Immature natural killer cell (primary cell): ENCODE data around the gene MAGEF1. TPM values are rescaled to one million over a fixed set of nuclear protein-coding genes. Genes with fewer than 3 reads are reported as not detected.

Experiments used
- DNase-seq, 3 donors: peaks; one replicate each; pipeline ENCODE4 v3.0.0; 2022; ENCODE audit warnings: mixed read lengths in 1 of 3
- H3K27ac Mint-ChIP-seq, 6 donors: one replicate each; pipeline ENCODE4 v1.8.0; 2020; ENCODE audit warnings: mixed read lengths in 6 of 6, mild to moderate bottlenecking in 5 of 6, inconsistent platforms in 4 of 6, moderate library complexity in 3 of 6
- H3K27me3 Mint-ChIP-seq, 3 donors: one replicate each; pipeline ENCODE4 v1.8.0; 2020 to 2021; ENCODE audit warnings: low read depth in 3 of 3, mild to moderate bottlenecking in 3 of 3, mixed read lengths in 3 of 3, moderate library complexity in 3 of 3, inconsistent platforms in 1 of 3
- H3K36me3 Mint-ChIP-seq, 3 donors: one replicate each; pipeline ENCODE4 v1.8.0; 2020; ENCODE audit warnings: mixed read lengths in 3 of 3, inconsistent platforms in 2 of 3, mild to moderate bottlenecking in 2 of 3
- H3K4me1 Mint-ChIP-seq, 2 donors: one replicate each; pipeline ENCODE4 v1.8.0; 2020; ENCODE audit warnings: inconsistent platforms in 2 of 2, mild to moderate bottlenecking in 2 of 2, mixed read lengths in 2 of 2, moderate library complexity in 1 of 2
- H3K4me3 Mint-ChIP-seq, 5 donors: one replicate each; pipeline ENCODE4 v1.8.0; 2020; ENCODE audit warnings: mild to moderate bottlenecking in 5 of 5, mixed read lengths in 5 of 5, inconsistent platforms in 3 of 5, moderate library complexity in 3 of 5
- H3K9me3 Mint-ChIP-seq, 6 donors: one replicate each; pipeline ENCODE4 v1.8.0; 2020; ENCODE audit warnings: mild to moderate bottlenecking in 6 of 6, mixed read lengths in 6 of 6, inconsistent platforms in 4 of 6, moderate library complexity in 3 of 6
- polyA plus RNA-seq, 3 donors: library from polyadenylated mRNA; unstranded; fragments of 300-500 nt; fragmentation: Illumina TruSeq; gene quantifications; one replicate each; pipeline ENCODE4 v1.2.3, GENCODE V29; 2021

The MAGEF1 gene, protein sequence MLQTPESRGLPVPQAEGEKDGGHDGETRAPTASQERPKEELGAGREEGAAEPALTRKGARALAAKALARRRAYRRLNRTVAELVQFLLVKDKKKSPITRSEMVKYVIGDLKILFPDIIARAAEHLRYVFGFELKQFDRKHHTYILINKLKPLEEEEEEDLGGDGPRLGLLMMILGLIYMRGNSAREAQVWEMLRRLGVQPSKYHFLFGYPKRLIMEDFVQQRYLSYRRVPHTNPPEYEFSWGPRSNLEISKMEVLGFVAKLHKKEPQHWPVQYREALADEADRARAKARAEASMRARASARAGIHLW
- 10 to 100 TPM; 21.9 to 30.1 (median 22.6) TPM for polyA plus RNA-seq

DNA sequence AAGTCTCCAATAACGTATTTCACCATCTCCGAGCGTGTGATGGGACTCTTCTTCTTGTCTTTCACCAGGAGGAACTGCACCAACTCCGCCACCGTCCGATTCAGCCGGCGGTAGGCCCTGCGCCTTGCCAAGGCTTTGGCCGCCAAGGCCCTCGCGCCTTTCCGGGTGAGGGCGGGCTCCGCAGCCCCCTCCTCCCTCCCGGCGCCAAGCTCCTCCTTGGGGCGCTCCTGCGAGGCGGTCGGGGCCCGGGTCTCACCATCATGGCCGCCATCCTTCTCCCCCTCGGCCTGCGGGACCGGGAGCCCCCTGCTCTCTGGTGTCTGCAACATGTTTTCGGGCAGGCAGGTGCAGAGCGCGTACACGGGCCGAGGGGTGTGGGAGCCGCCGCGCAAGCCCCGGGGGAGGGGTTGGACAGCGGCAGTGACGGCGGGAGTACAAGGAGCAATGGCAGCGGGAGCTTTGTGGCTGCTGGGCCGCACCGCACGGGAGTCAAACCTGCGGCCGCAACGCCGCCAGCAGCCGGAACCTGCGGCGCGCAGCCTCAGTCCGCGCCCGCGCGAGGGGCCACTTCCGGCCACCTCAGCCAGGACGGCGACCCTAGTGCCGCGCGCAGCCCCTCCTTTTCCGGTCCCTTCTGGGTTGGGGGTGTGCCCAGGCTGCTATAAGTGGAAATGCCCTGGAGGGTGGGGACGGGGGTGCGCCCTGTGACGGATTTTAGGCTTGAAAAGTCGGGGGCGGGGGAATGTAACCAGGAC lies at the start of gene MAGEF1:
TSS of gene MAGEF1 (minus strand) at position 572 of the 755 bp plus-strand sequence. CDS start at position 329, 243 bp downstream.
- Mint-ChIP-seq H3K4me1 (peaks cover 30 to 34% of the 10 kb centered on the region in 2 donors), H3K9me3 (no peaks in the 10 kb centered on the region), H3K4me3 (peak within 1 kb of the TSS; percentile 88 to 95 (median 89)), H3K27me3 (peaks cover 0 to 10% (median 0%) of the 10 kb centered on the region in 3 donors), H3K36me3 (peaks cover 0 to 13% (median 7%) of the 10 kb centered on the region in 3 donors), H3K27ac (peak within 1 kb of the TSS; percentile 78 to 93 (median 86))
- DNase-seq, result peak; percentile 76 to 79 (median 77)

DNA sequence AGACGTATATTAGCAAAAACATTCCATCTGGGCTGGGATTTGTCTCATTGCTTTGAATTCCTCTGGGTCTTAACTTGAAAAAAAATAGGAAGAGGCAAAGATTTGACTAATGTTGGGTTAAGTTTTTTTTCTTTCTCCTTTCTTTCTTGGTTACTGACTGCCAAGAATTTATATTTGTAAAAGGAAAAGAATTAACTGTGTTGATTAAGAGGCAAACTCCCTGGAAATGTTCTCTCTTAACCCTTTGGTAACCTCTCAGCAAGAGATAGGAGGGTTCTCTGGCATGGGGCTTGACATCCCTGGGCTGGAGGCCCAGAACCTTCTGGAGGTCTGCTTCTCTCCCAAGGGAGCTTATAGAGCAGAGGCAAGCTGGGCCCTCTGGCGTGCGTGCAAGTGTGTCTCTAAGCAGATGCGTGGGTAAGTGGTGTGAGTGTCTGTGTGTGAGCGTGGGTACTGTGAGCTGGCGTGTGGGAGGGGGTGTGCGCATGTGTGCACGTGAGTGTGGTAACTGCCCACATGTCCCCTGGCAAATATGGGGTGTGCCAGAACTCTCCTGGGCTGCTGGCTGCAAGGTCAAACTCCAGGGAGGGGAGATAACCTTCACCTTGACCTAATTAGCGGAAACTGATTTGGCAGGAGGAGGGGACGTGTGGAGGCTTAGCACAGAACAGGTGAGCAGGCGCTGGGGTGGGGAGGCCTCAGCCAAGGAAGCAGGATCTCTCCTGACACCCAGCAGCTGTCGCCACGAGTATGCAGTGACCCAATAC lies 49.4 kb upstream of the MAGEF1 start:
- Mint-ChIP-seq H3K36me3 (no peaks in the 10 kb centered on the region), H3K9me3 (peaks cover 0 to 2% (median 0%) of the 10 kb centered on the region in 6 donors), H3K27me3 (peaks cover 1 to 7% (median 6%) of the 10 kb centered on the region in 3 donors), H3K4me3 (no peak overlapping the region), H3K4me1 (peaks cover 0 to 11% of the 10 kb centered on the region in 2 donors), H3K27ac (no peak overlapping the region)
- DNase-seq, result no peak

DNA sequence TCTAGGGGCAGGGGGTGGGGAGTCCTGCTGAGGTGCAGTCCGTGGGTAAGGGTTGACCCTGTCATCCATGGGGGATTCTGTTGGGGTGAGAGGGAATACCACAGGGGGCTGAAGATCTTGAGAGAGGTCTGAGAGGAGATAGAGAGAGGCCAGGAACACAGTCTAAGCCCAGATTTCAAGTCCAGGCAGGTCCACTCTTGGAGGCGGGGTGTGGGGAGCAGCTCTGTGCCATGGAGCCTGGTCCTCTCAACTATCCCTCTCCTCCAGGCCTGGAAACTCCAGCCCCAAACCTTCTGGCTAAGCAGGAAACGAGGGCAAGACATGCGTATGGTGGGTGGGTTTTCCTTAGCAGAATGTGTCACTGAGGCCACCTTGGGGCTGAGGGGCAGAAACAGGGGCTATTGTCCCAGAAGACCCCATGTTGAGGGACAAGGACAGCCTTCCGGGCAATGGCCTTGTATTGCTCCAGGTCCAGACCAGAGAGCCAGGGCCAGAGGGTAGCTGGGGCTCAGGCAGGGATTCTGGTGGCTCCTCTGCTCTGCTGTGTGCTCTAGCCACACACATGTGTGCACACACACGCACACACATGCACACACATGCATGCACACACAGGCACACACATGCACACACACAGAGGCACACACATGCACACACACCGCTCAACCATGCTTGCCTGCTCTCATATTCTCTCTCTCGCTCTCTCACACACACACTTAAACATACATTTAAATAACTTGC lies 48.6 kb upstream of the MAGEF1 start:
- no peaks in the 10 kb centered on the region for H3K36me3 Mint-ChIP-seq
- peaks cover 1 to 7% (median 6%) of the 10 kb centered on the region in 3 donors for H3K27me3 Mint-ChIP-seq
- H3K9me3 Mint-ChIP-seq, result peaks cover 0 to 2% (median 0%) of the 10 kb centered on the region in 6 donors
- H3K4me3 Mint-ChIP-seq, result no peak overlapping the region
- H3K27ac Mint-ChIP-seq, result no peak overlapping the region
- no peak for DNase-seq
- H3K4me1 Mint-ChIP-seq, result peaks cover 0 to 11% of the 10 kb centered on the region in 2 donors

DNA sequence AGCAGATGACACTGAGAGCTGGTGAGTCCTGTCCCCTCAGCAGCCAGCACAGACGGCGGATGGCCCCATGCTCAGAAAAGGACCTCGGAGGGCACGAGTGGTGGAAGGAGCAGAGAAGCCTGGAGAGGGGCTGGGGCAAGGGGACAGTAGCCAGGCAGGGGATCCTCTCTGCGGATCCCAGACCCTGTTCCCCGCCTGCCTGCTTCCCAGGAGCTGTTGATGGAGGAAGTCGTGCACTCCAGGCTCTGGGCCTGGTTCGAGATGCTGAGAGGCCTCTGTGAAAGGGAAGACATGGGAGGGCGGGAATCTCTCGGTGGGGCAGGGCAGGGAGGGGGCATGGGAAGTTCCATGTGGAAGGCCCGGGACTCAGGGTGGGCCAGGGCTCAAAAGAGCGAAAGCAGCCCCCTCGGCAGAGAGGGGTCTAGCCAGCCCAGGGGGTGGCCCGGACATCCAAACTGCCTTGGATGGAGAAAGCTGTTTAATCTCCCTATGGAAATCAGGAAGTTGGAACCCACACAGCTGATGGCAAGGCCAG lies 47.9 kb upstream of the MAGEF1 start:
- Mint-ChIP-seq H3K27me3 (peaks cover 1 to 7% (median 6%) of the 10 kb centered on the region in 3 donors), H3K4me1 (peaks cover 0 to 11% of the 10 kb centered on the region in 2 donors), H3K27ac (no peak overlapping the region), H3K4me3 (no peak overlapping the region), H3K36me3 (no peaks in the 10 kb centered on the region), H3K9me3 (peaks cover 0 to 2% (median 0%) of the 10 kb centered on the region in 6 donors)
- no peak for DNase-seq

DNA sequence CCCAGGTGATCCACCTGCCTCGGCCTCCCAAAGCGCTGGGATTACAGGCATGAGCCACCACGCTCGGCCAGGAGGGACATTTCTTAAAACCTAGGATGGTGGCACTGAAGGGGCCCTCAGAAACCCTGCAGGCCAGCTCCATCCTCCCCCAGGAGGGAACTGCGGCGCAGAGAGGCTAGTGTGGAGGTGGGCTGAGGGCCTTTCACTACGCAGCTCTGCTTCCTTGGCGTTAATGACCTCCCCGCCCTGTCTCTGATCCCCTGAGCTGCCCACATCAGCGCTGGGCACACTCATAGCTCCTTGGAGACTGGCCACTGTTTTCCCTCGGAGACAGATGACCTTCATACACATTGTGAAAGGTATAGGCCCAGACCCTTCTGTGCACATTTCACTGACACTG lies 46.2 kb upstream of the MAGEF1 start:
- Mint-ChIP-seq H3K27ac (no peak overlapping the region), H3K36me3 (no peaks in the 10 kb centered on the region), H3K9me3 (peaks cover 0 to 2% (median 0%) of the 10 kb centered on the region in 6 donors), H3K4me3 (no peak overlapping the region), H3K27me3 (peaks cover 1 to 4% (median 2%) of the 10 kb centered on the region in 3 donors), H3K4me1 (peaks cover 0 to 11% of the 10 kb centered on the region in 2 donors)
- DNase-seq, result no peak

DNA sequence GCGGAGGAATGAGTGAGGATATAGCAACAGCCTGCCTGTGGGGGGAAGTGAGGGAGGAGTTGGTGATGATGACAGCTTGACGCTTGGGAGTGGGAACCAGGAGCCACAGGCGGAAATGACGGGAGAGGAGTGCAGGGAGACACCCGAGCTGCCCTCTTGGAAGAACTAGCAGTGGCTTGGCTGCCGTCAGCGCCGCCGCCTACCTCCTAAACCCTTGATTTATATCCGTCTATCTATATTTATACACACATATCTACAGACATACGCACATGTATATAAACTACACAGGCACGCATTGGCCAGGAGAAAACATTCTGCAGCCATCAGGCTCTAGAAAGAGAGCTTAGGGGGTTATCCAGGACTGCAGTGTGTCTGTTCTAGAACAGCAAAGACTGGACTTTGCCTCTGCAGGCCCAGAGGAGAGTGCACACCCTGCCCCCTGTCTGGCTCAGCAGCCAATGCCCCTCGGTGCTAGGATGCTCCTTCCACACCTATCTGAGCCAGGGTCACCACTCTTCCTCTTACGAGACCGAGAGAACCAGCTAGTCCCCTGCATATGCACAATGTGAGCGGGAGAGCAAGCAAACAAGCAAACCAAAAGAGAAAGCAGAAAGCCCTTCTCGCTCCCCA lies 45.3 kb upstream of the MAGEF1 start:
- peaks cover 0 to 2% (median 0%) of the 10 kb centered on the region in 6 donors for H3K9me3 Mint-ChIP-seq
- no peak overlapping the region for H3K4me3 Mint-ChIP-seq
- no peaks in the 10 kb centered on the region for H3K36me3 Mint-ChIP-seq
- peaks cover 0 to 11% of the 10 kb centered on the region in 2 donors for H3K4me1 Mint-ChIP-seq
- peaks cover 0 to 4% (median 2%) of the 10 kb centered on the region in 3 donors for H3K27me3 Mint-ChIP-seq
- no peak for DNase-seq
- H3K27ac Mint-ChIP-seq, result no peak overlapping the region

DNA sequence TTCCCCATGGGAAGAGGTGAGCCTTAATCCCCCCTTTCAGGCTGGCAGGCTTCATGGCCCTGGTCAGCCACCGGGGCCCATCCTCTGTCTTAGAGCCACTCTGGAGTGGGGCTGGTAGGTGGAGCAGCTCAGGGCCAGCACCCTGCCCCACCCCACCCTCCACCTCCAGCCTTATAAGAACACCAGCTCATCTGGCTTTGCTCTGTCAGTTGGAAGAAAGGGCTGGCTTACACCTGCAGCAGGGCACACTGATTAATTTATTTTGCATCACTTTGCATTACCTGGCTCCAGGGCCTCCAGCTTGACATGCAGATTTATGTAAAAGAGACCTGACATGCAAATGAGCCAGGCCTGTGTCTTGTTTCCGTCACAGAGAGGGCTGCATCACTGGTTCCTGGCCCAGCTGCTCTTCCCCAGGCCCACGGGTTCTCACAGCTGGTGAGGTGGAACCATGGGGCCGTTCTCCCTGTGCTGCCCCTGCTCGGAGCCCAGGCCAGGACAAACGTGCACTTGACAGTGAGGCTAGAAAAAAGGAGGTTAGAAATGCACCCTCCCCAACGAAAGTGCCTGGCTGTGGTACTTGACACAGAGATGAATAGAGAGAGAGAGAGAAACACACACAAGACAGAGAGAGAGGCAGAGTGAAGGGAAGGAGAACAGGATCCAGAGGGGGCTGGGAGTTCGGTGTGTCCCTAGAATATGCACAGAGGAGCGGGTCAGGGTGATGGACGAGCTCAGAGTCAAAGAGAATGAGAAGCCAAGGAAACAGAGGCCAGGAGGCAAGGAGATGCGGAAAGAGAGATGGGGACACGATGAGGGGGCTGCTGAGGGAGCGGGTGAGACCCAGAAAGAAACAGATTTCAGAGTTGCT lies 44.5 kb upstream of the MAGEF1 start:
- no peak for DNase-seq
- no peaks in the 10 kb centered on the region for H3K36me3 Mint-ChIP-seq
- H3K4me3 Mint-ChIP-seq, result no peak overlapping the region
- H3K27ac Mint-ChIP-seq, result peak overlapping the region in 1 of 6 donors; percentile 42
- H3K4me1 Mint-ChIP-seq, result peaks cover 0 to 11% of the 10 kb centered on the region in 2 donors
- H3K27me3 Mint-ChIP-seq, result peaks cover 0 to 4% (median 2%) of the 10 kb centered on the region in 3 donors
- H3K9me3 Mint-ChIP-seq, result peaks cover 0 to 2% (median 0%) of the 10 kb centered on the region in 6 donors

DNA sequence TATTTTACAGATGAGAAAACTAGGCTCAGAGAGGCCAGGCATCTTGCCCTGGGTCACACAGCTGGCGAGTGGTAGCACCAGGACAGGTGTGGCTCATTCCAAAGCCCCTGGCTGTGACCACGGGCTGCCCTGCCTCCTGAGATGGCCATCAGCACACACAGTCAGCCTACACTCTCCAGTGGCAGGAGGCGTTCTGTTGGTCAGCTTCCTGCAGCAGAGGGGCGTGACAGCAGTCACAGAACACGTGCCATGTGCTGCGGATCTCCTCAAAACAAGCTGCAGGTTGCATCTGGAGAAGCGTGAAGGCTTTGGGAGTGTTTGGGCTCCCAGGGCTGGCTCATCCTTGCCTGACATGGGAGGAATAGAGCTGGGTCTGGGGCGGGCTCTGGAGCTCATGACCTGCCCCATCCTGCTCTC lies 43.5 kb upstream of the MAGEF1 start:
- no peak overlapping the region for H3K4me3 Mint-ChIP-seq
- no peak for DNase-seq

DNA sequence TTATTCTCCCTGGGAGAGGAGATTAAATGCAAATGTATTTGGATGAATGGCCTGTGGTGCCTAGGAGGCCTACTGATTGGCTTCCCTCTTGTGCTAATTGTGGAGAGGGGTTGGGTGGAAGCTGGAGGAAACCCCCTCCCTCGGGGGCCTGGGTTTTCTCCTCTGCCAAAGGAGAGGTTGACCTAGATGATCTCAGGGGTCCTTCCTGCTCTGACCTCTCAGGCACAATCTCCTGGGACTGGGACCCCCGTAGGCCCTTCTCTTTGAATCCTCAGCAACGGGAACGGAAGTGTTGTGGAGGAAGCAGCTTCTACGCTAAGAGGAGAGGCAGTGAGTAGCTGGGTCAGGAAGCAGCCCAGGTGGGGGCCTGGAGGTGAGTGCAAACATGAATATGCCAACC lies 40.5 kb upstream of the MAGEF1 start:
- DNase-seq, result no peak
- H3K4me1 Mint-ChIP-seq, result peaks cover 0 to 11% of the 10 kb centered on the region in 2 donors
- no peak overlapping the region for H3K4me3 Mint-ChIP-seq
- H3K9me3 Mint-ChIP-seq, result peaks cover 0 to 1% (median 0%) of the 10 kb centered on the region in 6 donors
- H3K27me3 Mint-ChIP-seq, result peaks cover 0 to 6% (median 5%) of the 10 kb centered on the region in 3 donors
- H3K27ac Mint-ChIP-seq, result no peak overlapping the region
- H3K36me3 Mint-ChIP-seq, result no peaks in the 10 kb centered on the region

More for the DNA sequence above, 43.5 kb upstream of the MAGEF1 start:
- H3K36me3 Mint-ChIP-seq, result no peaks in the 10 kb centered on the region
- peaks cover 0 to 11% of the 10 kb centered on the region in 2 donors for H3K4me1 Mint-ChIP-seq
- H3K27ac Mint-ChIP-seq, result no peak overlapping the region
- no peaks in the 10 kb centered on the region for H3K9me3 Mint-ChIP-seq
- H3K27me3 Mint-ChIP-seq, result peaks cover 0 to 4% (median 2%) of the 10 kb centered on the region in 3 donors

DNA sequence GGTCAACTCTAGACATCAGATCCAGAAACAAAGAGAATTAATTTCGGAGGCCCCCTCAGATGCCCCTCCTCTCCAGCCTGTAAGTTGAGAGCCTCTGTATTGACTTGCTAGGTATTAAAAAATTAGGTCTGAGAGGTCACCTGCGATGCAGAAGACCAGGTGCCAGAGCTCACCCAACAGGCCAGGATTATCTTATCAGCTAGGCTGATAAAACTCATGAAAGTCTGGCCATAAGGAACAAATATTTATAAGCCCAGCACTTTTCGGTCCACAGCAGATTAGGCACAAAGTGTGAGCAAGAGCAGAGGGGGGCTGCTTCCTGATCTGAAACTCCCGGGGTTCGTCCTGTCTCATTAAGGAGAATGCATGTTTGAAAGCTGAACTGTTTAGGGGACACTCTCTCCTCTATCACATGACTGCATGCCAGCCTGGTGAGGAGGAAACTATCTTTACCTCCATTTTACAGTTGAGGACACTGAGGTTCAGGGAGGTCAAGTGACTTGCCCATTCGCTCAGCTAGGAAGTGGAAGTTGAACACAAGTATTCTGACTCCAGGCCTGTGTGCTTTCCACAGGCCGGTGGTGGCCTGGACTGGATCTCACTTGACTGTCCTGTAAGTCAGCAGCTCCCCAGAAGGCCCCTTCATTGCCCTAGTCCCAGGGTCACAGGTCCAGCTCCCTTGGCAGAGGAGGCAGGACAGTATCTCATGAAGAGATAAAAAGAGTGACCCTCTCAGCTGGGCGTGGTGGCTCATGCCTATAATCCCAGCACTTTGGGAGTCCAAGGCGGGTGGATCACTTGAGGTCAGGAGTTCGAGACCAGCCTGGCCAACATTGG lies 39.6 kb upstream of the MAGEF1 start:
- peaks cover 0 to 1% (median 0%) of the 10 kb centered on the region in 6 donors for H3K9me3 Mint-ChIP-seq
- no peaks in the 10 kb centered on the region for H3K36me3 Mint-ChIP-seq
- no peak for DNase-seq
- H3K4me3 Mint-ChIP-seq, result no peak overlapping the region
- peaks cover 0 to 6% (median 2%) of the 10 kb centered on the region in 3 donors for H3K27me3 Mint-ChIP-seq
- peaks cover 0 to 2% of the 10 kb centered on the region in 2 donors for H3K4me1 Mint-ChIP-seq
- no peak overlapping the region for H3K27ac Mint-ChIP-seq
